ENCODE results near the gene EEF1AKMT2. TPM values are rescaled to one million over a fixed set of nuclear protein-coding genes. Genes with fewer than 3 reads are reported as not detected.

EEF1AKMT2 gene
- total RNA-seq, 1 experiment from 2014 or later, result 18.2 TPM

DNA sequence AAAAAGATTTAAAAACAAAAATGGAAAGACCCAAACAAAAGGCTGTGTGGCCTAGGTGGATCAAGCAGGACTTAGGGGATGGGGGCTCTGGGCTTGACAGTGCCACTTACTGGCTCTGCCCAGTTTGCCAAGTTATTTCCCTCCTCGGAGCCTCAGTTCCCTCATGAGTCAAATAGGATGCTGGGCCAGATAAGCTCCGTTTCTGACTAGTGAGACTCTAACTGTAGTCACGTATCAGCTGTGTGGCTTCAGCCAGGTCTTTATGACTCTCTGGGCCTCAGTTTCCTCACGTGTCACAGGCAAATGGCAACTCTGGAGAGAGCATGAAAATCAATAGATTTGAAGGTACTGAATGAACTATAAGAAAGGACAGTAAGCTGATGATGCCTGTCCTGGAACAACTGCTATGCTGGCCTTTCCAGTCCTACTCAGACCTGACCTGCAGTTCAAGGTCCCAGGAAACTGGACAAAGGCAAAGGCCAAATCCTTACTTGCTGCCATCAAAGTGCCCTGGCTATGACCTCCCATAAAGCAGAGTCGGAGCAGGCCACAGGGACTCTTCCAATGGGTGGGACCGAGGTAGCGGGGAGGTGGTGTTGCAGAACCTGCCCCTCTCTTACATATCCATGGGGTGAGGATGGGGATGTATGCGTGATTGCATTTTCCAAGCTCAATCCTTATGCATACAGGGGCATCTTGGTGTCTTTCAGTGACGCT lies 74.5 kb downstream of the EEF1AKMT2 start:
- CTCF ChIA-PET, result no interaction called here
- intact Hi-C loops (cut with micrococcal nuclease), result no loop called here
- no peak overlapping the region for H2AFZ ChIP-seq (ENCODE audit: low read length)
- no peaks in the 10 kb centered on the region for H3K27me3 ChIP-seq (ENCODE audit: low read length)
- POLR2A ChIA-PET (ENCODE audit: unreplicated experiment), result no interaction called here
- H4K20me1 ChIP-seq (ENCODE audit: low read length), result no peaks in the 10 kb centered on the region
- no peak for TF ChIP-seq CTCF (conservative IDR thresholded peaks at IDR 0.05; ENCODE audit: low read depth, low read length)
- TF ChIP-seq EZH2 (IDR thresholded peaks at IDR 0.05; ENCODE audit: low read length, unreplicated experiment), result no peak
- no peak for TF ChIP-seq EZH2phosphoT487 (IDR thresholded peaks at IDR 0.05; ENCODE audit: borderline replicate concordance, low read length)
- no peaks in the 10 kb centered on the region for H3K36me3 ChIP-seq (ENCODE audit: low read depth, low read length)
- H3K9me2 ChIP-seq (replicated peaks; ENCODE audit: low read length), result no peaks in the 10 kb centered on the region
- no peak overlapping the region for H3K27ac ChIP-seq (ENCODE audit: low read length)
- peaks cover 15% of the 10 kb centered on the region for H3K4me1 ChIP-seq (ENCODE audit: insufficient read depth, low read length)
- no peaks in the 10 kb centered on the region for H3F3A ChIP-seq (ENCODE audit: low read length, unreplicated experiment)
- no TSS peak for BruUV-seq (replicated peaks)
- peaks cover 14% of the 10 kb centered on the region; the same call in 1 of the 2 replicates for H3K79me2 ChIP-seq (ENCODE audit: low read length)
- H3K4me3 ChIP-seq (ENCODE audit: low read length), result no peak overlapping the region
- no peak for DNase-seq
- no peak overlapping the region for H3K4me2 ChIP-seq (ENCODE audit: low read length)
- no peaks in the 10 kb centered on the region for H3K9me3 ChIP-seq (ENCODE audit: low read length)
- no peak for ATAC-seq
- no peak overlapping the region for H3K9ac ChIP-seq (ENCODE audit: low read length)

DNA sequence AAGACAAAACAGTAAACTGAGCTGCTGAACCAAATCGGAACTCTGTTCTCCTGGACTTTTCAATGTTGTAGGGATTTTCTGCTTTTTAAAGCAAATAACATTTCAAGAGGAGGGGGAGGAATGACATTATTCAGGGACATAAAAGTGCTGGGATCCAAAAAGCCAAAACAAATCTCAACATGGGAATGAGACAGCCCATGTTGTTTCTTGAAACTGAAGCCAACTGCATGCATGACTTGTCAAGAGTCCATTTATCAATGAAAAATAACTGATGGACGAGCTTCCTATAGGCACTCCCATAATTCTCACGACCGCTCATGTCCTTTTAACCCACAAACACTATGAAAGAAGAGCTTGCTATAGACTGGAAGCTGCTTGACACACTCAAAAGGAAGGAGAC lies 75.3 kb downstream of the EEF1AKMT2 start:
- Histone ChIP-seq H3F3A (ENCODE audit: low read length, unreplicated experiment) (no peaks in the 10 kb centered on the region), H3K27me3 (ENCODE audit: low read length) (no peaks in the 10 kb centered on the region), H3K4me3 (ENCODE audit: low read length) (no peak overlapping the region), H3K79me2 (ENCODE audit: low read length) (peaks cover 14% of the 10 kb centered on the region; the same call in 1 of the 2 replicates), H3K36me3 (ENCODE audit: low read depth, low read length) (no peaks in the 10 kb centered on the region), H3K4me1 (ENCODE audit: insufficient read depth, low read length) (peaks cover 15% of the 10 kb centered on the region), H3K9me3 (ENCODE audit: low read length) (no peaks in the 10 kb centered on the region), H2AFZ (ENCODE audit: low read length) (no peak overlapping the region), H3K9me2 (replicated peaks; ENCODE audit: low read length) (no peaks in the 10 kb centered on the region), H3K27ac (ENCODE audit: low read length) (no peak overlapping the region), H3K9ac (ENCODE audit: low read length) (no peak overlapping the region), H3K4me2 (ENCODE audit: low read length) (no peak overlapping the region), H4K20me1 (ENCODE audit: low read length) (no peaks in the 10 kb centered on the region)
- no TSS peak for BruUV-seq (replicated peaks)
- DNase-seq, result no peak
- no peak for ATAC-seq
- intact Hi-C loops (cut with micrococcal nuclease), result no loop called here
- TF ChIP-seq CTCF (conservative IDR thresholded peaks at IDR 0.05; ENCODE audit: low read depth, low read length) (no peak), EZH2phosphoT487 (IDR thresholded peaks at IDR 0.05; ENCODE audit: borderline replicate concordance, low read length) (no peak), EZH2 (IDR thresholded peaks at IDR 0.05; ENCODE audit: low read length, unreplicated experiment) (no peak)
- ChIA-PET CTCF (interaction anchor here (0.7 kb wide), 1 partner anchor 59 kb away, joined by 3 read pairs; no protein-coding TSS in a partner anchor), POLR2A (ENCODE audit: unreplicated experiment) (no interaction called here)

DNA sequence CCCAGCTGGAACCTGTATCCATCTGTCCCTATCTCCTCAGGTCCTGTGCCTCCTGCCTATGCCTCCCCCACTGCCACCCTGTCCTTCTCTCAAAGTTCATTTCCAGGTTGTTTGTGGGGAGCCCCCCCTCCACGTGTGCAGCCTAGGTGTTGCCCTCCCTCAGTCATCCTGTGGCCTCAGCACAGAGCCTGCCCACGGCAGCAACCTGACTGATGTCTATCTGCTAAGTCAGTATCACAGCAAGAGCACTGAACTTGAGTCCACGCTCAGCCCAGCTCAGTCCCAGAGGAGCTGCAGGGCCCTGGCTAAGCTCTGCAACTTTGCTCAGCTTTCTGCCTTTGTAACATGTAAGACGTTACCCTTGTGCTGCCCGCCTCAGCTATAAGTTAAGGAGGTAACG lies 76.2 kb downstream of the EEF1AKMT2 start:
- Histone ChIP-seq H3K27me3 (ENCODE audit: low read length) (no peaks in the 10 kb centered on the region), H3K4me3 (ENCODE audit: low read length) (no peak overlapping the region), H3K9me3 (ENCODE audit: low read length) (no peaks in the 10 kb centered on the region), H3K9me2 (replicated peaks; ENCODE audit: low read length) (no peaks in the 10 kb centered on the region), H4K20me1 (ENCODE audit: low read length) (no peaks in the 10 kb centered on the region), H3F3A (ENCODE audit: low read length, unreplicated experiment) (no peaks in the 10 kb centered on the region), H3K36me3 (ENCODE audit: low read depth, low read length) (no peaks in the 10 kb centered on the region), H3K9ac (ENCODE audit: low read length) (no peak overlapping the region), H2AFZ (ENCODE audit: low read length) (no peak overlapping the region), H3K4me1 (ENCODE audit: insufficient read depth, low read length) (peaks cover 15% of the 10 kb centered on the region), H3K79me2 (ENCODE audit: low read length) (peaks cover 19% of the 10 kb centered on the region; the same call in 1 of the 2 replicates), H3K27ac (ENCODE audit: low read length) (no peak overlapping the region), H3K4me2 (ENCODE audit: low read length) (no peak overlapping the region)
- BruUV-seq (replicated peaks), result no TSS peak
- ChIA-PET CTCF (no interaction called here), POLR2A (ENCODE audit: unreplicated experiment) (no interaction called here)
- intact Hi-C loops (cut with micrococcal nuclease), result no loop called here
- no peak for DNase-seq
- TF ChIP-seq EZH2 (IDR thresholded peaks at IDR 0.05; ENCODE audit: low read length, unreplicated experiment) (no peak), CTCF (conservative IDR thresholded peaks at IDR 0.05; ENCODE audit: low read depth, low read length) (no peak), EZH2phosphoT487 (IDR thresholded peaks at IDR 0.05; ENCODE audit: borderline replicate concordance, low read length) (no peak)
- no peak for ATAC-seq

All from PC-3 (cell line).